ENCODE results near the gene FEM1C.

The FEM1C gene

DNA sequence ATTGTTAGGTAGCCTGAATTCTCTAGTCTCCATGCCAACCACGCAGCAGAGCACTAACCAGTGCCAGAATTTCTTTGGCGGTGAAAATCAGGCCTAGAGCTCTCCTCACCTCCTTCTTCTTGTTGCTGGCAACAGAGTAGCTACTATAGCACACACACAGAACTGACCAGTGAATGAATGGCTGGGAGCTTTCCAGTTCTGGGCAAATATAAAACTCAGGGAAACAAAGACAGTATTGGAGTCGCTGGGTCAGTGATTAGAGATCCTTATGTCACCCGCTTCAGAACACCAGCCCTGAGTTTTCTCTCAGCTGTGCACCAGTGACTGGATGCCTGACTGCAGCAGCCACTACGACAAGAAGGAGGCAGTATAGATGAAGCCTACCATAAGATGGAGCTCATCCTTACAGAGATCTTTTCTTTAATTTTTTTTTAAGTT is 26.9 kb upstream of the FEM1C start:
- Histone ChIP-seq H3K27ac (replicated peaks; ENCODE audit: low read length) (peak overlapping the region; percentile 29), H3K79me1 (ENCODE audit: low read depth, low read length) (no peaks in the 10 kb centered on the region), H3K18ac (ENCODE audit: low read length) (no peak overlapping the region), H2BK12ac (ENCODE audit: low read length) (no peak overlapping the region), H3K14ac (ENCODE audit: low read length) (no peak overlapping the region), H2BK120ac (ENCODE audit: low read depth, low read length) (no peak overlapping the region), H3K9me3 (replicated peaks in 1 of 2; ENCODE audit: control insufficient read depth in 2 of 2, insufficient read depth in 1 of 2, low read depth in 1 of 2, low read length in 2 of 2) (no peaks in the 10 kb centered on the region), H3K23ac (ENCODE audit: low read depth, low read length, poor library complexity) (no peak overlapping the region), H3K36me3 (replicated peaks in 1 of 2; ENCODE audit: control insufficient read depth in 2 of 2, insufficient read depth in 2 of 2, low read length in 2 of 2) (no peaks in the 10 kb centered on the region), H2BK15ac (ENCODE audit: low read length) (no peak overlapping the region), H2BK5ac (ENCODE audit: low read length) (no peak overlapping the region), H3K9ac (ENCODE audit: low read depth, low read length, poor library complexity) (no peak overlapping the region), H3K27me3 (ENCODE audit: control insufficient read depth in 3 of 3, insufficient read depth in 3 of 3, low read depth in 1 of 3, low read length in 3 of 3) (no peaks in the 10 kb centered on the region), H3K4me2 (ENCODE audit: insufficient read depth, low read length, poor library complexity, severe bottlenecking) (no peak overlapping the region), H3K4ac (ENCODE audit: low read length) (no peak overlapping the region), H3K4me1 (ENCODE audit: control insufficient read depth in 2 of 2, insufficient read depth in 1 of 2, low read depth in 1 of 2, low read length in 2 of 2) (peaks cover 3 to 12% of the 10 kb centered on the region in 2 donors), H4K91ac (ENCODE audit: low read depth, low read length, poor library complexity) (no peak overlapping the region), H4K8ac (ENCODE audit: low read depth, low read length) (no peak overlapping the region), H2AFZ (ENCODE audit: low read length) (peak overlapping the region; percentile 66), H2AK5ac (ENCODE audit: low read depth, low read length) (no peak overlapping the region), H3K4me3 (ENCODE audit: low read length in 2 of 2) (no peak overlapping the region)
- no CpG with 5 or more reads among the region's 5 CpGs for WGBS, 2 donors (ENCODE audit: extremely low coverage in 2 of 2, insufficient read length in 2 of 2, insufficient replicate concordance in 1 of 2)
- peak; percentile 30 for DNase-seq (ENCODE audit: low spot score)

DNA sequence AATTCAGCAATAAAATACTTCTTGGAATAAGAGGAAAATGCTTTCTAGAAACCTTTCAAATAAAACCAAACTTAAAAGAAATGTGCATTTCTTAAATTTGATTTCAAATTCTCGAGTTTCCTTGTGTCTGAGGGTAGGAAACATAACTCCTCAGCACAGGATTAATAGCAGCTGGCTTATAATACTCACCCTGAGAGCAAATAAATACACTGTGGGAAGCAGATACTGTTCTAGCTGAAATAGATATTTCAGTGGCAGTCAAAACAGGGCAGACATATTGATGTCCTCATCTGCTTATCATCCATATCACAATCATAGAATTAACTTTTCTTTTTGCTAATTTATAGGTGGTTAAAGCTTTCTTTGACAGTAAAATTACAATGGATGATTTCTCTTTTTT is 24.1 kb upstream of the FEM1C start:
- Histone ChIP-seq H2BK12ac (ENCODE audit: low read length) (no peak overlapping the region), H4K91ac (ENCODE audit: low read depth, low read length, poor library complexity) (no peak overlapping the region), H3K4me2 (ENCODE audit: insufficient read depth, low read length, poor library complexity, severe bottlenecking) (no peak overlapping the region), H2AFZ (ENCODE audit: low read length) (no peak overlapping the region), H3K4me1 (ENCODE audit: control insufficient read depth in 2 of 2, insufficient read depth in 1 of 2, low read depth in 1 of 2, low read length in 2 of 2) (peaks cover 3 to 10% of the 10 kb centered on the region in 2 donors), H2BK120ac (ENCODE audit: low read depth, low read length) (no peak overlapping the region), H3K4ac (ENCODE audit: low read length) (no peak overlapping the region), H4K8ac (ENCODE audit: low read depth, low read length) (no peak overlapping the region), H3K79me1 (ENCODE audit: low read depth, low read length) (no peaks in the 10 kb centered on the region), H3K23ac (ENCODE audit: low read depth, low read length, poor library complexity) (no peak overlapping the region), H3K9me3 (replicated peaks in 1 of 2; ENCODE audit: control insufficient read depth in 2 of 2, insufficient read depth in 1 of 2, low read depth in 1 of 2, low read length in 2 of 2) (no peaks in the 10 kb centered on the region), H3K18ac (ENCODE audit: low read length) (no peak overlapping the region), H3K14ac (ENCODE audit: low read length) (no peak overlapping the region), H2AK5ac (ENCODE audit: low read depth, low read length) (no peak overlapping the region), H3K4me3 (ENCODE audit: low read length in 2 of 2) (no peak overlapping the region), H2BK15ac (ENCODE audit: low read length) (no peak overlapping the region), H2BK5ac (ENCODE audit: low read length) (no peak overlapping the region), H3K36me3 (replicated peaks in 1 of 2; ENCODE audit: control insufficient read depth in 2 of 2, insufficient read depth in 2 of 2, low read length in 2 of 2) (no peaks in the 10 kb centered on the region), H3K27ac (replicated peaks; ENCODE audit: low read length) (no peak overlapping the region), H3K27me3 (ENCODE audit: control insufficient read depth in 3 of 3, insufficient read depth in 3 of 3, low read depth in 1 of 3, low read length in 3 of 3) (no peaks in the 10 kb centered on the region), H3K9ac (ENCODE audit: low read depth, low read length, poor library complexity) (no peak overlapping the region)
- no peak for DNase-seq (ENCODE audit: low spot score)
- no CpG with 5 or more reads among the region's 1 CpG for WGBS, 2 donors (ENCODE audit: extremely low coverage in 2 of 2, insufficient read length in 2 of 2, insufficient replicate concordance in 1 of 2)

GRCh38 chr5:115565233-115565632 is 20.7 kb upstream of the FEM1C start:
- no peak overlapping the region for H3K23ac ChIP-seq (ENCODE audit: low read depth, low read length, poor library complexity)
- H3K4ac ChIP-seq (ENCODE audit: low read length): no peak overlapping the region
- no peak for DNase-seq (ENCODE audit: low spot score)
- no peaks in the 10 kb centered on the region for H3K9me3 ChIP-seq (replicated peaks in 1 of 2; ENCODE audit: control insufficient read depth in 2 of 2, insufficient read depth in 1 of 2, low read depth in 1 of 2, low read length in 2 of 2)
- WGBS, 2 donors (ENCODE audit: extremely low coverage in 2 of 2, insufficient read length in 2 of 2, insufficient replicate concordance in 1 of 2): no CpG with 5 or more reads among the region's 2 CpGs
- H2AK5ac ChIP-seq (ENCODE audit: low read depth, low read length): no peak overlapping the region
- no peak overlapping the region for H2AFZ ChIP-seq (ENCODE audit: low read length)
- H3K79me1 ChIP-seq (ENCODE audit: low read depth, low read length): no peaks in the 10 kb centered on the region
- no peak overlapping the region for H3K27ac ChIP-seq (replicated peaks; ENCODE audit: low read length)
- no peak overlapping the region for H3K9ac ChIP-seq (ENCODE audit: low read depth, low read length, poor library complexity)
- no peak overlapping the region for H3K18ac ChIP-seq (ENCODE audit: low read length)
- no peaks in the 10 kb centered on the region for H3K4me1 ChIP-seq (ENCODE audit: control insufficient read depth in 2 of 2, insufficient read depth in 1 of 2, low read depth in 1 of 2, low read length in 2 of 2)
- no peaks in the 10 kb centered on the region for H3K27me3 ChIP-seq (ENCODE audit: control insufficient read depth in 3 of 3, insufficient read depth in 3 of 3, low read depth in 1 of 3, low read length in 3 of 3)
- H3K36me3 ChIP-seq (replicated peaks in 1 of 2; ENCODE audit: control insufficient read depth in 2 of 2, insufficient read depth in 2 of 2, low read length in 2 of 2): no peaks in the 10 kb centered on the region
- no peak overlapping the region for H2BK15ac ChIP-seq (ENCODE audit: low read length)
- no peak overlapping the region for H4K8ac ChIP-seq (ENCODE audit: low read depth, low read length)
- no peak overlapping the region for H3K14ac ChIP-seq (ENCODE audit: low read length)
- H3K4me2 ChIP-seq (ENCODE audit: insufficient read depth, low read length, poor library complexity, severe bottlenecking): no peak overlapping the region
- no peak overlapping the region for H2BK5ac ChIP-seq (ENCODE audit: low read length)
- H3K4me3 ChIP-seq (ENCODE audit: low read length in 2 of 2): no peak overlapping the region
- no peak overlapping the region for H2BK12ac ChIP-seq (ENCODE audit: low read length)
- H4K91ac ChIP-seq (ENCODE audit: low read depth, low read length, poor library complexity): no peak overlapping the region
- H2BK120ac ChIP-seq (ENCODE audit: low read depth, low read length): no peak overlapping the region

DNA sequence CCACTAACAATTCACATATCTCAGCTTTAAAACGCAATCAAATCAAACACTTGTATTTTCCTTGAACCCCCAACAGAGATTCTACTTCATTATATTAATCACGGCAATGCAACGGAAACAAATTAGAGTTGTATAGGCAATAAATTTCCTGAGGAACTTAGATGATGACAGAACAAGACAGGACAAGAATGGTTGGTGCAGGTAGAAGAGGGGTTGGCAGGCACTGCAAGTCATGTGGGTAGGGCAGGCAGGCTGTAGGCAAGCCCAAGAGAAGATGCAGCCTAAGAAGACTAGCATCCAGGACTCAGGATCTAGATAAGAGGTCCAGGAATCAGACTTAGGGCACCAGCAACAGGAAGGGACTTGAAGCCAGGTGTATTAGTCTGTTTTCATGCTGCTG is 16.6 kb upstream of the FEM1C start:
- no peak overlapping the region for H2BK120ac ChIP-seq (ENCODE audit: low read depth, low read length)
- H2AK5ac ChIP-seq (ENCODE audit: low read depth, low read length): no peak overlapping the region
- no peaks in the 10 kb centered on the region for H3K36me3 ChIP-seq (replicated peaks in 1 of 2; ENCODE audit: control insufficient read depth in 2 of 2, insufficient read depth in 2 of 2, low read length in 2 of 2)
- no peak overlapping the region for H3K9ac ChIP-seq (ENCODE audit: low read depth, low read length, poor library complexity)
- H3K27ac ChIP-seq (replicated peaks; ENCODE audit: low read length): no peak overlapping the region
- H4K91ac ChIP-seq (ENCODE audit: low read depth, low read length, poor library complexity): no peak overlapping the region
- DNase-seq (ENCODE audit: low spot score): no peak
- no peak overlapping the region for H3K4me3 ChIP-seq (ENCODE audit: low read length in 2 of 2)
- no peak overlapping the region for H2BK12ac ChIP-seq (ENCODE audit: low read length)
- H2BK5ac ChIP-seq (ENCODE audit: low read length): no peak overlapping the region
- no peak overlapping the region for H3K4ac ChIP-seq (ENCODE audit: low read length)
- no peak overlapping the region for H2BK15ac ChIP-seq (ENCODE audit: low read length)
- H3K18ac ChIP-seq (ENCODE audit: low read length): no peak overlapping the region
- no CpG with 5 or more reads among the region's 3 CpGs for WGBS, 2 donors (ENCODE audit: extremely low coverage in 2 of 2, insufficient read length in 2 of 2, insufficient replicate concordance in 1 of 2)
- no peak overlapping the region for H3K23ac ChIP-seq (ENCODE audit: low read depth, low read length, poor library complexity)
- H3K9me3 ChIP-seq (replicated peaks in 1 of 2; ENCODE audit: control insufficient read depth in 2 of 2, insufficient read depth in 1 of 2, low read depth in 1 of 2, low read length in 2 of 2): no peaks in the 10 kb centered on the region
- H2AFZ ChIP-seq (ENCODE audit: low read length): no peak overlapping the region
- no peaks in the 10 kb centered on the region for H3K79me1 ChIP-seq (ENCODE audit: low read depth, low read length)
- no peaks in the 10 kb centered on the region for H3K27me3 ChIP-seq (ENCODE audit: control insufficient read depth in 3 of 3, insufficient read depth in 3 of 3, low read depth in 1 of 3, low read length in 3 of 3)
- peaks cover 0 to 7% of the 10 kb centered on the region in 2 donors for H3K4me1 ChIP-seq (ENCODE audit: control insufficient read depth in 2 of 2, insufficient read depth in 1 of 2, low read depth in 1 of 2, low read length in 2 of 2)
- no peak overlapping the region for H4K8ac ChIP-seq (ENCODE audit: low read depth, low read length)
- H3K4me2 ChIP-seq (ENCODE audit: insufficient read depth, low read length, poor library complexity, severe bottlenecking): no peak overlapping the region
- H3K14ac ChIP-seq (ENCODE audit: low read length): no peak overlapping the region

Data from neuronal stem cell (in vitro differentiated cells).